ENCODE data around the gene INTS4.
"Not testable (repeated sequence)": the region's sequence is repeated elsewhere in the genome, so short reads cannot be mapped to it uniquely, and the experiment has no call there.

GRCh38 chr11:77890619-77891056 is 103.8 kb downstream of the INTS4 start:
- not testable (repeated sequence) for TF ChIP-seq LEF1 (IDR thresholded peaks at IDR 0.05; ENCODE audit: borderline replicate concordance); ELF4 (IDR thresholded peaks at IDR 0.05); FOXK2 (IDR thresholded peaks at IDR 0.05); NFRKB (IDR thresholded peaks at IDR 0.05); SP1 (IDR thresholded peaks at IDR 0.05); SUZ12 (IDR thresholded peaks at IDR 0.05)
- TF ChIP-seq, protein P1, sequence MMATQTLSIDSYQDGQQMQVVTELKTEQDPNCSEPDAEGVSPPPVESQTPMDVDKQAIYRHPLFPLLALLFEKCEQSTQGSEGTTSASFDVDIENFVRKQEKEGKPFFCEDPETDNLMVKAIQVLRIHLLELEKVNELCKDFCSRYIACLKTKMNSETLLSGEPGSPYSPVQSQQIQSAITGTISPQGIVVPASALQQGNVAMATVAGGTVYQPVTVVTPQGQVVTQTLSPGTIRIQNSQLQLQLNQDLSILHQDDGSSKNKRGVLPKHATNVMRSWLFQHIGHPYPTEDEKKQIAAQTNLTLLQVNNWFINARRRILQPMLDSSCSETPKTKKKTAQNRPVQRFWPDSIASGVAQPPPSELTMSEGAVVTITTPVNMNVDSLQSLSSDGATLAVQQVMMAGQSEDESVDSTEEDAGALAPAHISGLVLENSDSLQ (IDR thresholded peaks at IDR 0.05), result not testable (repeated sequence)
